ENCODE results near the gene CCDC167.
A peak's percentile ranks its signal among the peaks of the same experiment; 100 is the strongest.

The CCDC167 gene

GRCh38 chr6:37528541-37528940, 28.8 kb upstream of the CCDC167 start:
- DNase-seq, result no peak

GRCh38 chr6:37525460-37526357, 26.0 kb upstream of the CCDC167 start:
- DNase-seq, result no peak

- no peak for DNase-seq
These were observed 25.3 kb upstream of the CCDC167 start for GRCh38 chr6:37524970-37525318.

GRCh38 chr6:37524025-37524969, 24.6 kb upstream of the CCDC167 start:
- DNase-seq, result no peak

- no peak for DNase-seq
These were observed 23.7 kb upstream of the CCDC167 start for GRCh38 chr6:37523412-37523811.

GRCh38 chr6:37522836-37523235, 23.1 kb upstream of the CCDC167 start:
- DNase-seq, result no peak

- no peak for DNase-seq
These were observed 22.0 kb upstream of the CCDC167 start for GRCh38 chr6:37521674-37522073.

GRCh38 chr6:37520926-37521325, 21.2 kb upstream of the CCDC167 start:
- no peak for DNase-seq

GRCh38 chr6:37519461-37519860, 19.8 kb upstream of the CCDC167 start:
- no peak for DNase-seq

GRCh38 chr6:37518116-37518515, 18.4 kb upstream of the CCDC167 start:
- DNase-seq, result no peak

GRCh38 chr6:37517411-37517812, 17.7 kb upstream of the CCDC167 start:
- DNase-seq, result peak; percentile 82

GRCh38 chr6:37516920-37517405, 17.3 kb upstream of the CCDC167 start:
- DNase-seq, result peak; percentile 62

GRCh38 chr6:37516076-37516919, 16.6 kb upstream of the CCDC167 start:
- peak; percentile 70 for DNase-seq

- no peak for DNase-seq
These were observed 16.0 kb upstream of the CCDC167 start for GRCh38 chr6:37515712-37516075.

GRCh38 chr6:37514837-37515236, 15.1 kb upstream of the CCDC167 start:
- no peak for DNase-seq

- no peak for DNase-seq
These were observed 14.7 kb upstream of the CCDC167 start for GRCh38 chr6:37514321-37514771.

GRCh38 chr6:37513576-37513975, 13.9 kb upstream of the CCDC167 start:
- DNase-seq, result no peak

GRCh38 chr6:37513155-37513554, 13.5 kb upstream of the CCDC167 start:
- no peak for DNase-seq

GRCh38 chr6:37512400-37513011, 12.8 kb upstream of the CCDC167 start:
- no peak for DNase-seq

GRCh38 chr6:37511910-37512399, 12.3 kb upstream of the CCDC167 start:
- no peak for DNase-seq

GRCh38 chr6:37511201-37511600, 11.5 kb upstream of the CCDC167 start:
- no peak for DNase-seq
